HG03097 (cell line): ENCODE results near the gene PRAMEF7.
"Not testable (repeated sequence)": the region's sequence is repeated elsewhere in the genome, so short reads cannot be mapped to it uniquely, and the experiment has no call there.

Source experiments
- ATAC-seq: cut with Tn5 transposase; IDR thresholded peaks from one replicate; pipeline ENCODE4 v1.9.1; 2021; ENCODE audit not compliant: unreplicated experiment, low FRiP score

PRAMEF7 gene

GRCh38 chr1:12916310-12916709 lies at the start of gene PRAMEF7:
PRAMEF7 (plus strand) TSS chr1:12916610; CDS start chr1:12917693, 1,083 bp downstream.
- ATAC-seq: not testable (repeated sequence)

DNA sequence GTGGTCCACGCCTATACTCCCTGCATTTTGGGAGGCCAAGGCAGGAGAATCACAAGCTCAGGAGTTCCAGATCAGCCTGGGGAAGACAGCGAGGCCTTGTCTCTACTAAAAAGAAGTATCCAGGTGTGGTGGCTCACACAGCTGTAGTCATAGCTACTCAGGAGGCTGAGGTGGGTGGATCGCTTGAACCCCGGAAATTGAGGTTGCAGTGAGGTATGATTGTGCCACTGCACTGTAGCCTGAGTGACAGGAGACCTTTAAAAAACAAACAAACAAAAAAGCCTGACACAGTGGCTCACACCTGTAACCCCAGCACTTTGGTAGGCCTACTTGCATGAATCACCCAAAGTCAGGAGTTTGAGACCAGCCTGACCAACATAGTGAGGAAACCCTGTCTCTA lies 38.0 kb upstream of the PRAMEF7 start:
- not testable (repeated sequence) for ATAC-seq

DNA sequence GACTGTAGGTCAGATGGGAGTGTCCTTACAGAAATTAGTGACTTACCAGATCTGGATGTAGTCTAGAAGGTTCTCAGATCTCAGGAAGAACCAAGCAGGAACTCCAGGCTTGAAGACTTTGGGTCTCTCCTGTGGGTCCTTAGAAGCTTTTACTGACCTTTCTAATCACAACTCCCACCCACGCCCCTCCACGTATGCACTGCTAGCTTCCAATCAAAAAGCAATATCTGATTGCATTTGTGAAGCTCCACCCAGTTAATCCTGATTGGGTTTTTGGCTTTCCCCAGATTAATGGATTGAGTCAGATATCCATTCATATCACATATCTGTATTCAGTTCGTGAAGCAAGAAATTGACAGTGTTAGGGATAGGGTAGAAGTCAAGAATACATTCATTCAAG lies 30.3 kb upstream of the PRAMEF7 start, which contains the start of gene PRAMEF4:
PRAMEF4 (minus strand) TSS at position 101 of the 400 bp plus-strand sequence. CDS start 2,807 bp downstream, outside the sequence.
- not testable (repeated sequence) for ATAC-seq

DNA sequence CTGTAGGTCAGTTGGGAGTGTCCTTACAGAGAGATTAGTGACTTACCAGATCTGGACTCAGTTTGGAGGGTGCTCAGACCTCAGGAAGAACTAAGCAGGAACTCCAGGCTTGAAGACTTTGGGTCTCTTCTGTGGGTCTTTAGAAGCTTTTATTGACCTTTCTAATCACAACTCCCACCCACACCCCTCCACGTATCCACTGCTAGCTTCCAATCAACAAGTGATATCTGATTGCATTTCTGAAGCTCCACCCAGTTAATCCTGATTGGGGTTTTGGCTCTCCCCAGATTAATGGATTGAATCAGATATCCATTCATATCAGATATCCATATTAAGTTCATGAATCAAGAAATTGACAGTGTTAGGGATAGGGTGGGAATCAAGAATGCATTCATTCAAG lies 18.2 kb upstream of the PRAMEF7 start, which contains the start of gene PRAMEF10:
PRAMEF10 (minus strand) TSS at position 101 of the 400 bp plus-strand sequence. CDS start 2,423 bp downstream, outside the sequence.
- ATAC-seq: not testable (repeated sequence)

- ATAC-seq: not testable (repeated sequence)
Observed at GRCh38 chr1:12899186-12899585, 17.2 kb upstream of the PRAMEF7 start.

DNA sequence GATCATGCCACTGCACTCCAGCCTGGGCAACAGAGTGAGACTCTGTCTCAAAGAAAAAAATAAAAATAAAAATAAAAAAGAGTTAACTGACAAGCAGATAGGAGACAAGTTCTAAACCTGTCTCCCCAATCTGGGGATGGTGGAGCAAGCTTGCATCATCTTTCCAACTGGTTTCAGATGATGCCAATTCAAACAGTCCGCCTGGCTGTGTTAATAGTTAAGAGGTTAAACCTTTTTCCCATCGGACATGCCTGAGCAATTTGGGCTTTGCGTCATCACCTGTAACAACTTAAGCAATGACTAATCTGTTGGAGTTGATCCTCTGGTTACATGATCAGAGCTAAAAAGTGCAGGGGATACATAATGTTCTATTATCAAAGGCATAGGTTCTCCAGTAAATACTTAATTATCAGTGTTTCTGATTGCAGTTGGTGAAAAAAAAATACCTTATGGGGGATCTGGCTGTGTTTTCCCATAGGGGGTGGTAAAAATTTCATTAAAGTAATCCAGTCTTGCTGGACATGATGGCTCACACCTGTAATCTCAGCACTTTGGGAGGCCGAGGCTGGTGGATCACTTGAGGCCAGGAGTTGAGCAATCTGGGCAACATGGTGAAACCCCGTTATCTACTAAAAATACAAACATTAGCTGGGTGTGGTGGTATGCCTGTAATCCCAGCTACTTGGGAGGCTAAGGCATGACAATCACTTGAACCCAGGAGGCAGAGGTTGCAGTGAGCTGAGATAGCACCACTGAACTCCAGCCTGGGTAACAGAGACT lies 12.4 kb upstream of the PRAMEF7 start:
- not testable (repeated sequence) for ATAC-seq

DNA sequence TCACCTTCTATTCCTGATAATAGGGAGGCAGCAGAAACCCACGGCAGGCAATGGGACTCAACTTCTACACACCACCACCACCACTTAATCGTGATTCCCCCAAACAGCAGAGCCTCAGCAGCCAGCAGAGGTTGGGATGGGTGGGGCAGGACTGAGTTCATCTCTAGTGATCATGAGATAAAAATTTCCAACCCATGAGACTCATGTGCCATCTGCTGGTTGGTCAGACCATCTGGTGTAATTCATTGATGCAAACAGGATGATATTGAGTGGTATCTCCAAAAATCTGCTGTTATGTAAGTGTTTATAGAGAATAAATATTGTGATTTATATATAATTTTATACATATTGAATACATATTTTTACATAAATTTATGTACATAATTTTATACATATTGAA lies 5.3 kb downstream of the PRAMEF7 start:
- ATAC-seq: not testable (repeated sequence)

- not testable (repeated sequence) for ATAC-seq
Observed at GRCh38 chr1:12924368-12924767, 8.0 kb downstream of the PRAMEF7 start.

- not testable (repeated sequence) for ATAC-seq
Observed at GRCh38 chr1:12947480-12947879, 31.1 kb downstream of the PRAMEF7 start, which contains the start of gene PRAMEF6. PRAMEF6 (minus strand) TSS chr1:12947580; CDS start chr1:12942518, 5,062 bp downstream.
